ENCODE measurements around the gene SLC27A6. TPM values are rescaled to one million over a fixed set of nuclear protein-coding genes. Genes with fewer than 3 reads are reported as not detected.

Gene SLC27A6
- total and polyA plus RNA-seq, 2 experiments from 2014 or later, result 3.5 to 5.8 TPM

DNA sequence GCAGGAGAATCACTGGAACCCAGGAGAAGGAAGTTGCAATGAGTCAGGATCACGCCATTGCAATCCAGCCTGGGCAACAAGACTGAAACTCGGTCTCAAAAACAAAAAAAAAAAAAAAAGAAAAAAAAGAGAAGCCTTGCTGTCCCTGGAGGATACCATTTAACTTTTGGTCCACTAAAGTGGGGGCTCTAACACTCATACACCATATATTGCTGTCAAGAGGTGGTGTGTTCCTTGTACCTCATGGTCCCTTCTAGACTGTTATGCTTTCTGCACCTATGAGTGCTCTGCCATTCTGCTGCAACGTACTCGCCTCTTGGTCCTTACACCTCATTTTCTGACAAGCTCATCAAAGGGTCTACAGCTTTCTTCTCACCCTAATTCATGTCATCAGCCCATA, 77.0 kb downstream of the SLC27A6 start:
- peaks cover 6% of the 10 kb centered on the region for H3K9me3 ChIP-seq (ENCODE audit: low read depth)
- no peaks in the 10 kb centered on the region for H3K79me2 ChIP-seq
- H3K9me2 ChIP-seq (replicated peaks; ENCODE audit: insufficient read depth), result no peaks in the 10 kb centered on the region
- H3K4me1 ChIP-seq (ENCODE audit: insufficient read depth), result no peaks in the 10 kb centered on the region
- DNase-seq (ENCODE audit: low spot score), result no peak
- no peaks in the 10 kb centered on the region for H3K36me3 ChIP-seq (replicated peaks; ENCODE audit: insufficient read depth, low read depth)
- TF ChIP-seq EZH2 (IDR thresholded peaks at IDR 0.05; ENCODE audit: borderline replicate concordance), result no peak
- no peak for TF ChIP-seq EZH2phosphoT487 (IDR thresholded peaks at IDR 0.05; ENCODE audit: low read depth, severe bottlenecking, unreplicated experiment)
- no peak overlapping the region for H3K27ac ChIP-seq
- H3K27me3 ChIP-seq, result no peaks in the 10 kb centered on the region
- 91% methylated on average over 4 of the region's 4 CpGs for WGBS (ENCODE audit: low lambda C conversion rate, missing lambda C conversion rate)
- no peak overlapping the region for H3K4me2 ChIP-seq
- H2AFZ ChIP-seq, result no peak overlapping the region
- H4K20me1 ChIP-seq (ENCODE audit: insufficient read depth, poor library complexity, severe bottlenecking), result no peaks in the 10 kb centered on the region
- H3K4me3 ChIP-seq, result no peak overlapping the region

DNA sequence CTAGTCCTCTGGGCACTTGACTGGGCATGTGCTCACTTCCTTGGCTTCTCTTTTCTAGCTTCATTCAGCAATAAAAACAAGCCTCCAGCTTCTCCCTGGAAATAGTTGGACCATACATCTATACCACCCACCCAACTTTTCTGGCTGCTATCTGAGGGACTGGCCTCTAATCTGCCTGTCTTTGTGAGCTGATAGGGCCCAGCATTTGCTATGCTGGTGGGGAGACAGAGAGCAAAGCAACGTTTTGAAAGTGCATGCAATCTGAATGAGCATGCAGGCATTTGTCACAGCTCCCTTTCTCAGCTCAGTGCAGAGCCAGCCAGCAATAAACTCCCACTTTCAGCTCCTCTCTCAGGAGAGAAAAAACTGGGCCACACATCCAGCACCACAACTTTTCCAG, 78.6 kb downstream of the SLC27A6 start:
- no peaks in the 10 kb centered on the region for H3K79me2 ChIP-seq
- TF ChIP-seq EZH2 (IDR thresholded peaks at IDR 0.05; ENCODE audit: borderline replicate concordance), result no peak
- H3K36me3 ChIP-seq (replicated peaks; ENCODE audit: insufficient read depth, low read depth), result no peaks in the 10 kb centered on the region
- no peak overlapping the region for H3K4me2 ChIP-seq
- no peaks in the 10 kb centered on the region for H3K4me1 ChIP-seq (ENCODE audit: insufficient read depth)
- H4K20me1 ChIP-seq (ENCODE audit: insufficient read depth, poor library complexity, severe bottlenecking), result no peaks in the 10 kb centered on the region
- no peak overlapping the region for H3K4me3 ChIP-seq
- WGBS (ENCODE audit: low lambda C conversion rate, missing lambda C conversion rate), result 69% methylated on average over 1 of the region's 1 CpG
- DNase-seq (ENCODE audit: low spot score), result no peak
- H3K9me2 ChIP-seq (replicated peaks; ENCODE audit: insufficient read depth), result no peaks in the 10 kb centered on the region
- no peak overlapping the region for H2AFZ ChIP-seq
- H3K27me3 ChIP-seq, result no peaks in the 10 kb centered on the region
- peaks cover 6% of the 10 kb centered on the region for H3K9me3 ChIP-seq (ENCODE audit: low read depth)
- H3K27ac ChIP-seq, result no peak overlapping the region

- no peak overlapping the region for H3K27ac ChIP-seq
- H3K4me2 ChIP-seq, result no peak overlapping the region
- H3K4me3 ChIP-seq, result no peak overlapping the region
- TF ChIP-seq EZH2 (IDR thresholded peaks at IDR 0.05; ENCODE audit: borderline replicate concordance) (no peak), EZH2phosphoT487 (IDR thresholded peaks at IDR 0.05; ENCODE audit: low read depth, severe bottlenecking, unreplicated experiment) (no peak)
- TF ChIP-seq, protein P1, sequence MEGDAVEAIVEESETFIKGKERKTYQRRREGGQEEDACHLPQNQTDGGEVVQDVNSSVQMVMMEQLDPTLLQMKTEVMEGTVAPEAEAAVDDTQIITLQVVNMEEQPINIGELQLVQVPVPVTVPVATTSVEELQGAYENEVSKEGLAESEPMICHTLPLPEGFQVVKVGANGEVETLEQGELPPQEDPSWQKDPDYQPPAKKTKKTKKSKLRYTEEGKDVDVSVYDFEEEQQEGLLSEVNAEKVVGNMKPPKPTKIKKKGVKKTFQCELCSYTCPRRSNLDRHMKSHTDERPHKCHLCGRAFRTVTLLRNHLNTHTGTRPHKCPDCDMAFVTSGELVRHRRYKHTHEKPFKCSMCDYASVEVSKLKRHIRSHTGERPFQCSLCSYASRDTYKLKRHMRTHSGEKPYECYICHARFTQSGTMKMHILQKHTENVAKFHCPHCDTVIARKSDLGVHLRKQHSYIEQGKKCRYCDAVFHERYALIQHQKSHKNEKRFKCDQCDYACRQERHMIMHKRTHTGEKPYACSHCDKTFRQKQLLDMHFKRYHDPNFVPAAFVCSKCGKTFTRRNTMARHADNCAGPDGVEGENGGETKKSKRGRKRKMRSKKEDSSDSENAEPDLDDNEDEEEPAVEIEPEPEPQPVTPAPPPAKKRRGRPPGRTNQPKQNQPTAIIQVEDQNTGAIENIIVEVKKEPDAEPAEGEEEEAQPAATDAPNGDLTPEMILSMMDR (IDR thresholded peaks at IDR 0.05; ENCODE audit: poor library complexity), result no peak
- no peaks in the 10 kb centered on the region for H4K20me1 ChIP-seq (ENCODE audit: insufficient read depth, poor library complexity, severe bottlenecking)
- H3K79me2 ChIP-seq, result no peaks in the 10 kb centered on the region
- no peaks in the 10 kb centered on the region for H3K36me3 ChIP-seq (replicated peaks; ENCODE audit: insufficient read depth, low read depth)
- H3K27me3 ChIP-seq, result no peaks in the 10 kb centered on the region
- H3K9me2 ChIP-seq (replicated peaks; ENCODE audit: insufficient read depth), result no peaks in the 10 kb centered on the region
- no peak overlapping the region for H2AFZ ChIP-seq
- no peaks in the 10 kb centered on the region for H3K4me1 ChIP-seq (ENCODE audit: insufficient read depth)
- no peak for DNase-seq (ENCODE audit: low spot score)
- H3K9me3 ChIP-seq (ENCODE audit: low read depth), result peaks cover 6% of the 10 kb centered on the region
Measured at GRCh38 chr5:129046151-129046550, 80.9 kb downstream of the SLC27A6 start.

DNA sequence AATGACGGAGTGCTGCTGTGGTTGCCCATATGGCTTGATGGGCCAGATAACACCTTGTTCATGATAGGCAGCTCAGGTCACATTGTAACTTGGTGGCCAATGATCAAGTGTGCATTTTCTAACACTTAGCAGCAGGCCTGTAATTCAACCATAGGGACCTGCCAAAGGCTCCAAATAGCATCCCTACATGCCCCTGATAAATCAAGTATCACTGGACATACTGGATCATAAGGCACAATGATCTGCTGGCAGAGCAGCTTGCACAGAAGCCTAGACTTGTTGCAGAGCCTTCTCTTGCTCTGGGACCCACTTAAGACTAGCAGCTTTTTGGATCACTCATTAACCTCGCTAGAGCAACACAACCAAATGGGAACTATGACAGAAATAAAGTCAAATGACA, 83.2 kb downstream of the SLC27A6 start:
- Histone ChIP-seq H3K9me2 (replicated peaks; ENCODE audit: insufficient read depth) (no peaks in the 10 kb centered on the region), H3K4me2 (no peak overlapping the region), H3K4me3 (no peak overlapping the region), H2AFZ (no peak overlapping the region), H3K79me2 (no peaks in the 10 kb centered on the region), H3K27me3 (no peaks in the 10 kb centered on the region), H3K36me3 (replicated peaks; ENCODE audit: insufficient read depth, low read depth) (no peaks in the 10 kb centered on the region), H4K20me1 (ENCODE audit: insufficient read depth, poor library complexity, severe bottlenecking) (no peaks in the 10 kb centered on the region), H3K4me1 (ENCODE audit: insufficient read depth) (no peaks in the 10 kb centered on the region), H3K27ac (no peak overlapping the region), H3K9me3 (ENCODE audit: low read depth) (peaks cover 6% of the 10 kb centered on the region)
- no peak for TF ChIP-seq EZH2phosphoT487 (IDR thresholded peaks at IDR 0.05; ENCODE audit: low read depth, severe bottlenecking, unreplicated experiment)
- no peak for TF ChIP-seq EZH2 (IDR thresholded peaks at IDR 0.05; ENCODE audit: borderline replicate concordance)
- TF ChIP-seq, protein P1 (IDR thresholded peaks at IDR 0.05; ENCODE audit: poor library complexity), result no peak
- WGBS (ENCODE audit: low lambda C conversion rate, missing lambda C conversion rate), result 44% methylated on average over 2 of the region's 2 CpGs
- DNase-seq (ENCODE audit: low spot score), result no peak
